Measurements from ENCODE around the gene MKRN2. TPM values are rescaled to one million over a fixed set of nuclear protein-coding genes. Genes with fewer than 3 reads are reported as not detected.

Gene MKRN2
- total and polyA plus RNA-seq, 2 experiments from 2014 or later: 41.6 to 43.7 TPM

DNA sequence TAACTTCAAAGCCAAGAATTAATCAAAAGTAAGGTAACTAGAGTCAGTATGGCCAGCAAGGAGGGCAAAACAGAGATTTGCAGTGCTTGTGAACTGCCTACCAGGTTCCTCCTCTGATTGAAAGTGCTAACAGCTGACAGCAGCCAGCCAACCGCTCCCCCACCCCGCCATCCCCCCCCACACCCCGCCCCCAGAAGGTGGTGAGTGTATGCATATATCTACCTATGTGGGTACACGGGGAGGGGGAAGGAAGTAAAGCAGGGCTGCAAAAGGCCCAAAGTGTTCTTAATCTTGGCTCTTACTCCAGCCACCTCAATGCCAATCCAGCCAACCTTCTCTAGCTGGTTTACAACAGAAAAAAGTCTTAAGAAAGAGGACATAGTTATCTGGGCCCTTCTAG is 56.4 kb downstream of the MKRN2 start:
- TF ChIP-seq EZH2phosphoT487 (IDR thresholded peaks at IDR 0.05; ENCODE audit: insufficient read depth, low read depth) (no peak), EZH2 (IDR thresholded peaks at IDR 0.05; ENCODE audit: insufficient read depth, poor library complexity, severe bottlenecking) (no peak)
- H2AFZ ChIP-seq: no peak overlapping the region
- H3K9ac ChIP-seq: no peak overlapping the region
- no peaks in the 10 kb centered on the region for H3K9me3 ChIP-seq (ENCODE audit: low read depth)
- H3K27ac ChIP-seq: no peak overlapping the region
- no peak for DNase-seq
- H3K4me1 ChIP-seq (ENCODE audit: insufficient read depth): 0 out of 2 replicates have a peak, but pooled peaks cover 7% of the 10 kb centered on the region
- no peak overlapping the region for H3K4me3 ChIP-seq
- in situ Hi-C loops (cut with MboI): no loop called here
- H3K9me2 ChIP-seq (ENCODE audit: insufficient read depth): no peaks in the 10 kb centered on the region
- no peak overlapping the region for H3K4me2 ChIP-seq (ENCODE audit: unreplicated experiment)
- no peaks in the 10 kb centered on the region for H3K27me3 ChIP-seq (replicated peaks; ENCODE audit: insufficient read depth)
- no peaks in the 10 kb centered on the region for H4K20me1 ChIP-seq (ENCODE audit: insufficient read depth)
- H3F3A ChIP-seq (ENCODE audit: insufficient read depth): 0 out of 2 replicates have a peak, but pooled peaks cover 5% of the 10 kb centered on the region
- WGBS, 2 experiments (ENCODE audit: low coverage in 1 of 2, low lambda C conversion rate in 2 of 2, missing lambda C conversion rate in 2 of 2): 40 to 60% methylated on average over 2 to 4 of the region's 4 CpGs
- peaks cover 37% of the 10 kb centered on the region for H3K36me3 ChIP-seq (ENCODE audit: low read depth)
- peaks cover 98% of the 10 kb centered on the region for H3K79me2 ChIP-seq (ENCODE audit: insufficient read depth)

DNA sequence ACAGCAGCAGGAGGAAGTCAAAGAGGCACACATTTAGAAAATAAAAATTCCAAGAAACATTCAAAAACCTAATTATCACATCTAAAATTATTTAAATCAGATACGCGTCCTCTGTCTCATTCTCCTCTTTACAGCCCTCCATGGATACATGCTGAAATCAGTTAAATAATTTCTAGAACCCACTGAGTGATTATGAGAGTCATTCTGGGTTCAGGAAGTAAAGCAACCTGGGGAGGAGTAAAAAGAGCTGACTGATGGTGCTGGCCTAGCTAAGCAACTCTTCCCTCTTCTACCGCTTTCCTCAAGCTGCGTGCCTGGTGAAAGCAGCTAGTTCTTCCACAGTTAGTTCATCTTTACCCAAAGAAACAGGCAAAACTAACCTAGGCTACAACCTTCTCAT is 58.4 kb downstream of the MKRN2 start:
- H4K20me1 ChIP-seq (ENCODE audit: insufficient read depth): no peaks in the 10 kb centered on the region

DNA sequence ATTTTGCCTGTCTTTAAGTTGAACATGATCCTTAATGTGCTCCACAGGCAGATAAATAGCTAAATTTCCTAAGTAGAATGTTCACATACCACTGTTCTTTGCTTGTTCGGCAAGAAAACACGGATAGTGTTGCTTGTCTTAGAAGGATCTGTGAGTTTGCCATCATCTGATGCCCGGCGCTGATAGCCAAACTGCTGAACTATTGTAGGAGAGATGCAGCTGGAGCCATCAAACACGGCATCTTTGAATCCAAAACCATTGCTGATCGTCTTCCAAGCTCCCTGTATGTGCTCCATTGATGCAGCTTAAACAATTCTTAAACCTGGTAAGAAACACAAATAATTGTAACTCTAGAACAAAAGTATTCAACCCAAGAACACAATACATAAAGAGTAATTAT is 61.5 kb downstream of the MKRN2 start:
- H3F3A ChIP-seq (ENCODE audit: insufficient read depth): no peaks in the 10 kb centered on the region
- H3K4me1 ChIP-seq (ENCODE audit: insufficient read depth): no peaks in the 10 kb centered on the region
- H3K9me2 ChIP-seq (ENCODE audit: insufficient read depth): no peaks in the 10 kb centered on the region
- H3K9me3 ChIP-seq (ENCODE audit: low read depth): no peaks in the 10 kb centered on the region
- H3K79me2 ChIP-seq (ENCODE audit: insufficient read depth): peaks cover 100% of the 10 kb centered on the region
- no peak overlapping the region for H2AFZ ChIP-seq
- H3K4me2 ChIP-seq (ENCODE audit: unreplicated experiment): no peak overlapping the region
- no peak for DNase-seq
- no peak overlapping the region for H3K9ac ChIP-seq
- WGBS, 2 experiments (ENCODE audit: low coverage in 1 of 2, low lambda C conversion rate in 2 of 2, missing lambda C conversion rate in 2 of 2): 96 to 99% methylated on average over 6 of the region's 6 CpGs
- peaks cover 14% of the 10 kb centered on the region for H4K20me1 ChIP-seq (ENCODE audit: insufficient read depth)
- peaks cover 13% of the 10 kb centered on the region for H3K36me3 ChIP-seq (ENCODE audit: low read depth)
- TF ChIP-seq EZH2 (IDR thresholded peaks at IDR 0.05; ENCODE audit: insufficient read depth, poor library complexity, severe bottlenecking) (no peak), EZH2phosphoT487 (IDR thresholded peaks at IDR 0.05; ENCODE audit: insufficient read depth, low read depth) (no peak)
- H3K4me3 ChIP-seq: no peak overlapping the region
- no peak overlapping the region for H3K27ac ChIP-seq
- in situ Hi-C loops (cut with MboI): no loop called here
- H3K27me3 ChIP-seq (replicated peaks; ENCODE audit: insufficient read depth): no peaks in the 10 kb centered on the region

More for the DNA sequence above, 58.4 kb downstream of the MKRN2 start:
- Histone ChIP-seq H3K4me3 (no peak overlapping the region), H3K4me2 (ENCODE audit: unreplicated experiment) (no peak overlapping the region), H3K27ac (no peak overlapping the region), H3F3A (ENCODE audit: insufficient read depth) (no peaks in the 10 kb centered on the region), H3K9ac (no peak overlapping the region), H3K27me3 (replicated peaks; ENCODE audit: insufficient read depth) (no peaks in the 10 kb centered on the region), H3K36me3 (ENCODE audit: low read depth) (peaks cover 24% of the 10 kb centered on the region), H3K9me2 (ENCODE audit: insufficient read depth) (no peaks in the 10 kb centered on the region), H3K9me3 (ENCODE audit: low read depth) (no peaks in the 10 kb centered on the region), H3K4me1 (ENCODE audit: insufficient read depth) (no peaks in the 10 kb centered on the region), H2AFZ (no peak overlapping the region), H3K79me2 (ENCODE audit: insufficient read depth) (peaks cover 98% of the 10 kb centered on the region)
- 95 to 99% methylated on average over 4 of the region's 4 CpGs for WGBS, 2 experiments (ENCODE audit: low coverage in 1 of 2, low lambda C conversion rate in 2 of 2, missing lambda C conversion rate in 2 of 2)
- in situ Hi-C loops (cut with MboI): no loop called here
- no peak for DNase-seq
- no peak for TF ChIP-seq EZH2 (IDR thresholded peaks at IDR 0.05; ENCODE audit: insufficient read depth, poor library complexity, severe bottlenecking)
- no peak for TF ChIP-seq EZH2phosphoT487 (IDR thresholded peaks at IDR 0.05; ENCODE audit: insufficient read depth, low read depth)

DNA sequence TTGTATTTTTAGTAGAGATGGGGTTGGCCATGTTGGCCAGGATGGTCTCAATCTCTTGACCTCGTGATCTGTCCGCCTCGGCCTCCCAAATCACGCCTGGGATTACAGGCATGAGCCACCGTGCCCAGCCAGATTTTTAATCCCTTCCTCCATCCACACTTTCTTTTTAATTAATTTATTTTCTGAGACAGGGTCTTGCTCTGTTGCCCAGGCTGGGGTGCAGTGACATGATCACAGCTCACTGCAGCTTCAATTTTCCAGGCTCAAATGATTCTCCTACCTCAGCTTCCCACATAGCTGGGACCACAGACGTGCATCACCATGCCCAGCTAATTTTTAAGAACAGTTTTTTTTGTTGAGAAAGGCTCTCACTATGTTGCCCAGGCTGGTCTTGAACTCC is 63.4 kb downstream of the MKRN2 start:
- in situ Hi-C loops (cut with MboI): no loop called here
- no peak overlapping the region for H3K9ac ChIP-seq
- no peaks in the 10 kb centered on the region for H3K9me2 ChIP-seq (ENCODE audit: insufficient read depth)
- DNase-seq: no peak
- 0 out of 2 replicates have a peak, but pooled peaks cover 3% of the 10 kb centered on the region for H3K4me1 ChIP-seq (ENCODE audit: insufficient read depth)
- peaks cover 100% of the 10 kb centered on the region for H3K79me2 ChIP-seq (ENCODE audit: insufficient read depth)
- TF ChIP-seq EZH2 (IDR thresholded peaks at IDR 0.05; ENCODE audit: insufficient read depth, poor library complexity, severe bottlenecking) (no peak), EZH2phosphoT487 (IDR thresholded peaks at IDR 0.05; ENCODE audit: insufficient read depth, low read depth) (no peak)
- no peak overlapping the region for H3K4me3 ChIP-seq
- 96 to 100% methylated on average over 6 of the region's 6 CpGs for WGBS, 2 experiments (ENCODE audit: low coverage in 1 of 2, low lambda C conversion rate in 2 of 2, missing lambda C conversion rate in 2 of 2)
- H3K27me3 ChIP-seq (replicated peaks; ENCODE audit: insufficient read depth): no peaks in the 10 kb centered on the region
- H3K27ac ChIP-seq: no peak overlapping the region
- no peak overlapping the region for H3K4me2 ChIP-seq (ENCODE audit: unreplicated experiment)
- H3K9me3 ChIP-seq (ENCODE audit: low read depth): no peaks in the 10 kb centered on the region
- H3K36me3 ChIP-seq (ENCODE audit: low read depth): peaks cover 13% of the 10 kb centered on the region
- H4K20me1 ChIP-seq (ENCODE audit: insufficient read depth): peaks cover 22% of the 10 kb centered on the region
- H2AFZ ChIP-seq: no peak overlapping the region
- no peaks in the 10 kb centered on the region for H3F3A ChIP-seq (ENCODE audit: insufficient read depth)

DNA sequence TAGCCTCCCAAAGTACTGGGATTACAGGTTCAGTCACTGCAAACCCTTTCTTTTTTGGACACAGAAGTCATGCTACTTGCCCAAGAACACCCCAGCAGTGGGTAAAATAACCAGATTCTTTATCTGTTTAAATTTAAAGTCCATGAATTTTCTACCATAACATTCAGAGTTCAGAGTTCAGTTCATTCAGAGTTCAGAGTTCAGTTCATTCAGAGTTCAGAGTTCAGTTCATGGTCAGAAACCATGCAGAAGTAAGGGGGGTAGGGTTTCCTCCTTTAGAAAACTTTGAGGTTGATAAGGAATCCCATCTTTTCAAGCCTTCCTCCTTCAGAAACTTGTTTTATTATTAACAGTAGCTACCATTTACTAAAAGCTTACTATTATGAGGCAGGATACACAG is 63.8 kb downstream of the MKRN2 start:
- no peaks in the 10 kb centered on the region for H3K9me2 ChIP-seq (ENCODE audit: insufficient read depth)
- no peak overlapping the region for H3K4me3 ChIP-seq
- 0 out of 2 replicates have a peak, but pooled peaks cover 6% of the 10 kb centered on the region for H3K4me1 ChIP-seq (ENCODE audit: insufficient read depth)
- DNase-seq: no peak
- no peaks in the 10 kb centered on the region for H3F3A ChIP-seq (ENCODE audit: insufficient read depth)
- in situ Hi-C loops (cut with MboI): no loop called here
- no peak overlapping the region for H2AFZ ChIP-seq
- H3K4me2 ChIP-seq (ENCODE audit: unreplicated experiment): no peak overlapping the region
- no peak overlapping the region for H3K27ac ChIP-seq
- H3K9ac ChIP-seq: no peak overlapping the region
- peaks cover 26% of the 10 kb centered on the region for H4K20me1 ChIP-seq (ENCODE audit: insufficient read depth)
- no peak for TF ChIP-seq EZH2 (IDR thresholded peaks at IDR 0.05; ENCODE audit: insufficient read depth, poor library complexity, severe bottlenecking)
- TF ChIP-seq EZH2phosphoT487 (IDR thresholded peaks at IDR 0.05; ENCODE audit: insufficient read depth, low read depth): no peak
- no peaks in the 10 kb centered on the region for H3K27me3 ChIP-seq (replicated peaks; ENCODE audit: insufficient read depth)
- peaks cover 100% of the 10 kb centered on the region for H3K79me2 ChIP-seq (ENCODE audit: insufficient read depth)
- no peaks in the 10 kb centered on the region for H3K9me3 ChIP-seq (ENCODE audit: low read depth)
- H3K36me3 ChIP-seq (ENCODE audit: low read depth): peaks cover 13% of the 10 kb centered on the region
